Epithelial cell of esophagus (primary cell): Measurements from ENCODE around the gene UBE3B.

Experiments used
- DNase-seq: peaks from one replicate; pipeline ENCODE4 v3.0.0; 2010; ENCODE audit warnings: low read depth
- H3K4me3 ChIP-seq: 2 replicates; pipeline ENCODE4 v1.5.1; 2011; ENCODE audit warnings: mild to moderate bottlenecking, low read length, control low read depth
- TF ChIP-seq, protein P1 (sequence below): IDR thresholded peaks from 2 replicates; pipeline ENCODE4 v1.5.1; 2011; ENCODE audit warnings: low read depth, mild to moderate bottlenecking, low read length, control low read depth, inconsistent platforms; ENCODE audit not compliant: insufficient read depth; ENCODE audit errors: missing control alignments

Gene UBE3B

GRCh38 chr12:109518820-109519665 is 41.6 kb downstream of the UBE3B start:
- TF ChIP-seq, protein P1, sequence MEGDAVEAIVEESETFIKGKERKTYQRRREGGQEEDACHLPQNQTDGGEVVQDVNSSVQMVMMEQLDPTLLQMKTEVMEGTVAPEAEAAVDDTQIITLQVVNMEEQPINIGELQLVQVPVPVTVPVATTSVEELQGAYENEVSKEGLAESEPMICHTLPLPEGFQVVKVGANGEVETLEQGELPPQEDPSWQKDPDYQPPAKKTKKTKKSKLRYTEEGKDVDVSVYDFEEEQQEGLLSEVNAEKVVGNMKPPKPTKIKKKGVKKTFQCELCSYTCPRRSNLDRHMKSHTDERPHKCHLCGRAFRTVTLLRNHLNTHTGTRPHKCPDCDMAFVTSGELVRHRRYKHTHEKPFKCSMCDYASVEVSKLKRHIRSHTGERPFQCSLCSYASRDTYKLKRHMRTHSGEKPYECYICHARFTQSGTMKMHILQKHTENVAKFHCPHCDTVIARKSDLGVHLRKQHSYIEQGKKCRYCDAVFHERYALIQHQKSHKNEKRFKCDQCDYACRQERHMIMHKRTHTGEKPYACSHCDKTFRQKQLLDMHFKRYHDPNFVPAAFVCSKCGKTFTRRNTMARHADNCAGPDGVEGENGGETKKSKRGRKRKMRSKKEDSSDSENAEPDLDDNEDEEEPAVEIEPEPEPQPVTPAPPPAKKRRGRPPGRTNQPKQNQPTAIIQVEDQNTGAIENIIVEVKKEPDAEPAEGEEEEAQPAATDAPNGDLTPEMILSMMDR: peak; percentile 92
- no peak overlapping the region for H3K4me3 ChIP-seq
- DNase-seq: peak; percentile 62

DNA sequence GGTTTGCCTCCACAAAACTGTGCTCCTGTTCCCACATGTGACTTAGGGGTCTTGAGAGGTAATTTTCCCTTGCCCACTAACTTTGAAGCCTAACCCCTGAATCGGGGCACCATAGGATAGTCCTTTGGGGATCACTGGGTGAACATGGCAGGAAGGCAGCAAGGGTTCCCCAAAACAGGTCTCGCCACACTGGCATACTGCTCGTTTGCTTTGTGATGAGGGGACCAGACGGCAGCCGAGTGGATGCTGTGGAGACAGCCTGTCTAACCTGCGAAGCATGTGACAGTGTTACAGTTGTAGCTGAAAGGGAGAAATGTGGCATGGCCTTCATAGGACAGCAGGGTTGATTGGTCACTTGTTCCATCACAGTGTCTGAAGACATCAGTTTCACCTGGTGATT is 42.4 kb downstream of the UBE3B start:
- TF ChIP-seq, protein P1: no peak
- no peak overlapping the region for H3K4me3 ChIP-seq
- DNase-seq: no peak

GRCh38 chr12:109521831-109522230 is 44.4 kb downstream of the UBE3B start:
- TF ChIP-seq, protein P1: no peak
- no peak for DNase-seq
- H3K4me3 ChIP-seq: no peak overlapping the region

DNA sequence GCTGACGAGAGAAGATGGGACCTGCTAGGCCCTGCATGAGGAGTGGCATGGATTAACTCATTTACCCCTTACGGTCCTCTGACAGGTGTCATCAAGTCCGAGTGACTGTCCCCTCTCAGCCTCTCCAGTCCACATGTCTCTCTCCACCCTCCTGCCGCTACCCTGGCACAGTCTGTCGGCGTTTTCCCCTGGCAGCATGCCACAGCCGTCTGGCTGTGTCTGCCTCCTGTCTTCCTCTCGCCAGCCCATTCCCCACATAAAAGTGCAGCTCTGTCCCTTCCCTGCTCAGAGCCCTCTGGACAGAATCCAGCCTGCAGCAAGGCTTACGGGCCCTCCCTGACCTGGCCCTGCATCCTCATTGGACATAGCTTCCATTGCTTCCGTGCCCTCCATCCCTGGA is 45.6 kb downstream of the UBE3B start:
- no peak for DNase-seq
- no peak overlapping the region for H3K4me3 ChIP-seq
- TF ChIP-seq, protein P1: no peak

GRCh38 chr12:109523504-109523903 is 46.1 kb downstream of the UBE3B start:
- H3K4me3 ChIP-seq: no peak overlapping the region
- no peak for DNase-seq
- TF ChIP-seq, protein P1: no peak

GRCh38 chr12:109524466-109525278 is 47.2 kb downstream of the UBE3B start:
- TF ChIP-seq, protein P1: no peak
- no peak for DNase-seq
- no peak overlapping the region for H3K4me3 ChIP-seq

DNA sequence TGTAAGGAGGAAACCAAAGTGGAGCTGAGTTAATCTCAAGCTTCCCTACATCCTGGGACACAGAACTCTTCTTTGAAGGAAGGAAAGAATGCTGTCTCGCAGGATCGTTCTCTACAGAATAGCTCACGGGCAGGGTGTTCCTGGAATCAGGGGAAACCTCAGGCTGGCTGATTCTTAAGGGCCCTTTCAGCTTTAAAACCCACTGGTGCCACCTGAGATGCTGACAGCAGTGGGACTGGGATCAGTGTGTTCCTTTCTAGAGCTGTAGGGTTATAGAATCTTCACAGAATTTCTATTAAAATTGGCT is 47.8 kb downstream of the UBE3B start:
- no peak for DNase-seq
- H3K4me3 ChIP-seq: no peak overlapping the region
- TF ChIP-seq, protein P1: no peak
